GM19351 (cell line): ENCODE data around the gene RPS6KA3.
A peak's percentile ranks its signal among the peaks of the same experiment; 100 is the strongest.

Experiments
- ATAC-seq: cut with Tn5 transposase; IDR thresholded peaks from one replicate; pipeline ENCODE4 v1.9.1; 2021; ENCODE audit warnings: mild to moderate bottlenecking, moderate library complexity; ENCODE audit not compliant: unreplicated experiment

The RPS6KA3 gene

DNA sequence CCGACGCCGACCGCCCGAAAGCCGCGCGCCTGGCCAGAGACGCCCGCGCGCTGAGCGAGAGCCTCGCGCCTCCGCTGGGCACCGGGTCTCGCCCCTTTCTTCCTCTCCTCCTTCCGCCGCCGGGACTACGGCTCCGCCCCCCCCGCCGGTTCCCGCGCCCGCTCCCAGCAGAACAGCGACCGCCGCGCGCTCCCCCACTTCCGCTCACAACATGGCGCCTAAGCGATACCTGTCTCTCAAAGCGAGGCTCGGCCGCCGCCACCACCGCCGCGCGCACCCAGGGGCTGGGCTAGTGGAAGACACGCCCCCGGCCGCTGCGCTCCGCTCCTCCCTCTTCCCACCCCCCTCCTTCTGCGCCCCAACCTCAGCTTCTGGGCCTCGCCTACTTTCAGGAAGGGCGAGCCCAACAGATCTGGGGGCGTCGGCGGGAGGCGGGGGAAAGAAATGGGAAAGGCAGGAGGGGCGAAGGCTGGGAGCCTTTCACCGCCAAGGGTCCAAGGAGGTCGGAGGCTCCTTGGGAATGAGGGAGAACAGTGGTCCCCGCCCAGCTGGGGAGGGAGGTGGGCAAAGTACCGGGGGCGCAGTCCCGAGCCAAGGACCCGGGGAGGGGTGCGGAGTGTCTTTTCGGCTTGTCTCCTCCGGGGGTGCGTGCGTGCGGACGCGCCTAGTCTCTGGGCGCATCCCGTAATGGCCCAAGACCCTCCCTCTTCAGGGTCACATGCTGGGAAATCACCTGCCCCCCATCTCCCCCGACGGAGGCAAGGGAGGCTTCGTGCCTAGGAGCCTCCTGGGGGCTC lies at the start of gene RPS6KA3:
TSS of gene RPS6KA3 (minus strand) at position 100 of the 797 bp plus-strand sequence. CDS start 277 bp downstream, outside the sequence.
- ATAC-seq = peak; percentile 77

DNA sequence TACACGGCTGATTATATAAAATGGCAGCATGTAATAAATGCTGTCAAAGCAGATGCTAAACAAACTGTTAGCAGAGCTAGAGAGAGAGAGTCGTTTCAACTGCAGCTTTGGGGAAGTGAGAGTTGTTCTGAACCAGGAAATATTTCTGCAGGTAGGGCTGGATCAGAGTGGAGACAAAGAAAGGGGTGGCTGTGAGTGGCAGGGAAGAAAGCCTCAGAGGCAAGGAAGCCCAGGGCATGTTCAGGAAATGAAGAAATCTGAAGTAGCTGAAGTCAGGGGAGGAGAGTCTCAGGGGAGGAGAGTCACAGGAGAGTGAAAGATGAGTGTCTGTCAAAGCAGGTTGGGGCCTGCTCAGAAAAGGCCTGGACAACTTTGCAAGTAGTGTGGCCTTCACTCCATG lies 48.4 kb upstream of the RPS6KA3 start:
- ATAC-seq = peak; percentile 81

DNA sequence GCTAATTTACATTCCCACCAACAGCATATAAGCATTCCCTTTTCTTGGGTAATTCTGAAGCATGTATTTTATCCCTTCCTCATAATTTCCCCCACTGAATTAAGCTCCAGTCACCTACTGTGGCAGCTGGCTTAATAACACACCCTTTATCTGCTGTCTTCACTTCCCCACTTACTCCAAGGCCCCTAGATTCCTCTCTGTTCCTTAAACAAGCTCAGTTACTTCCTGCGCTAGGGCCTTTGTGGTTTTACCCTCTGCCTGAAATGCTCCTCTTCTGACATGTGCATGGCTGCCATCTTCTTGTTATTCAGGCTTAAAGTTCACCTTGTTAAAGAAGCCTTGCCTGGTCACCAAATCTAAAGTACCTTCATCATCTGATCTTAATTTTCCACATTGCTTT lies 47.2 kb upstream of the RPS6KA3 start:
- ATAC-seq = no peak

DNA sequence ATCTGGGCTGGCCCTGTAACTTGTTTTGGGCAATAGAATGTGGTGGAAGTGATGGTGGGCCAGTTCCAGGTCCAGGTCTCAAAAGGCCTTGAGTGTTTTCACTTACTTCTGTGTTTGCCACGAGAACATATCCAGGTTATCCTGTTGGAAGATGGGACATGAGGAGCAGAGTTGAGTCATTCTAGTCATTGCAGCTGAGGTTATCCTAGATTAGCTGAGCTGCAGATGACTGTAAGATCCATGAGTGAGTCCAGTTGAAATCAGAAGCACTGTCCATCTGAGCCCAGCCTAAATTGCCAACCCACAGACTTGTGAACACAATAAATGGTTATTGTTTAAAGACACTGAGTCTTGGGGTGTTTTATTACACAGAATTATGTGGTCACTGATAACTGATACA lies 45.3 kb upstream of the RPS6KA3 start:
- ATAC-seq = no peak

DNA sequence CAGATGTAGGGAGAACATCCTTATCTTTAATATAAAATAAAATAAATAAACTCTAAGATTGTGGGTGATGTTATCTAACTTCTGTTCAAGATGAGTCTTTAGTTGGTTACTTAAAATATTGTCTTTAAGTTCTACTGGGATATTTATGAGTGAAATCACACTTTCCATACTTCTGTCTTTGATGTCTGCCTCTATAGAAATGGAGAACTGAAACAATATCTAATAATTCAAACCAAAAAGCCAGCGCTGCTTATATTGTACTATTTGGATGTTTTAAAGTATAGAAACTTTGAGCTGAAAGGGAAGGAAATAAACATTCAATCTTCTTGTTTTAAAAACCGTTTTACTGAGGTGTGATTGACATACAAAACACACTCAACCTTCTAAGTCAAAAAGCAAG lies 44.8 kb upstream of the RPS6KA3 start:
- ATAC-seq = peak; percentile 61

DNA sequence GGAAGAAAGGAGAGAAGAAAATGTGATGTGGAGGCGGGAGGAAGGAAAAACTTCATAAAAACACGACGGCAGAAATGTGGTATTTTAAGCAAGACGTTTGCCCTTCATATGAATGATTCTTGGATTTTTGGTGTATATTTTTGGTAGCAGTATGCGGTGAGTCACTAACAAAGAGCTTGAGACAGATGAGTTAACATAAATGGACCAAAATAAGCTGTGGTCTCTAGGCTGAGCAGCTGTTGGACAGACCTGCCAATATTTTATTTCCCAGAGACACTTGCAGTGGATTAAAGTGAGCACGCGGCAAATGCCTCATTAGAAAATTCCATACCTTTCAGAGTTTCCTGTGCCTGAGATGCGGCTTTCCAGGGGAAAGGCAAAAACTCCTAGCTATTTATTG lies 43.1 kb upstream of the RPS6KA3 start:
- ATAC-seq = no peak

DNA sequence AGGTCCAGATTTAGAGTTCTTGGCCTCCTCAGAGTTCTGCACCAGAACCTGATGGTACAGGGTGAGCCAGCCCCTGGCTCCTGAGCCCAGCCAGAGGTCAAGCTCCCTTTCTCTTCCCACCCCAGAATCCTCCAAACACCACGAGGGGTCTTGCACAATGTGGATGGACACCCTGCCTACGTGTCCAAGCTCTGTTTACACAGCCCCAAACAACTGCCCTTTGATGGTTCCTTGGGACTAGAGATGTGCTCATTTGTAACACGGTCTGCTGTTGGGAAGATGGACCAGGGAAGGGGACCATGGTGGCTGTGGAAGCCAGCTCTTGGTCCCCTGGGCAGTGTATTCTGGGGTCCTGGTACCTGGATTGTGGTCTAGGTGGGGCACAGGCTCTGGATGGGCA lies 40.0 kb upstream of the RPS6KA3 start:
- no peak for ATAC-seq

DNA sequence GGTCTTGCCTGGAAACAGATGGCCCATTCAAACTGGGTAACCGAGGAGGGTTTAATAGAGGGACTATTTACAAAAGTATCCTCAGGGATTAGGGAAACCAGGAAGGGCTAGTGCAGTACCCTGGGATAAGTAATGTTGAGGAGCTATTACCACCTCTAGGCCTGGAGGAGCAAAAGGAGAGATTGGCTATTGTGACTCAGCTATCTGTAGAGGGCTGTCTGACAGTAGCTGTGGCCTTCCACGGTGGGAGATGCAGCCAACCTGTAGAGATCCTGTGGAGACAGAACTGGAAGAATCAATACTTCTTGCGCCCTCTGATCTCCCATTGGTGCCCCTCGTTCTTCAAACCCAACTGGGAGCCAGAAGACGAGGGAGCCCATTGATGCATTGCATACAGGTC lies 34.1 kb upstream of the RPS6KA3 start:
- ATAC-seq = no peak

DNA sequence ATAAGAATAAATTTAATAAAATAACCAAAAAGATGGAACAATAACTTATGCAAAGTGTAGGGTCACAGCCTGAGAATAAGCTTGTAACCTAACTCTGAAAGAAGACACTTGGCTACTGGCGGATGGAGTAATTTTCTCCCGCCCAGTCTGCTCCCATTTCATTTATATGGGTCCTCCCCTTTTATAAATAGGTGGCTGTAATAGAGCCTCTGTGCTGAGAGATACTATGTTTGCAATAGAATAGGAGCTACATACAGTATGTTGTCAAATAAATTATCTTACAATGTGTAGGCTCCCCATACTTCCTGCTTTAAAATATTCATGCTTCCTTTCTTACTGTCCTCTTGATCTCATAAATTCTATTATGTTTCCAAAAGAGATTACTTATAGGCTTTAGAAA lies 28.2 kb upstream of the RPS6KA3 start:
- ATAC-seq = no peak

DNA sequence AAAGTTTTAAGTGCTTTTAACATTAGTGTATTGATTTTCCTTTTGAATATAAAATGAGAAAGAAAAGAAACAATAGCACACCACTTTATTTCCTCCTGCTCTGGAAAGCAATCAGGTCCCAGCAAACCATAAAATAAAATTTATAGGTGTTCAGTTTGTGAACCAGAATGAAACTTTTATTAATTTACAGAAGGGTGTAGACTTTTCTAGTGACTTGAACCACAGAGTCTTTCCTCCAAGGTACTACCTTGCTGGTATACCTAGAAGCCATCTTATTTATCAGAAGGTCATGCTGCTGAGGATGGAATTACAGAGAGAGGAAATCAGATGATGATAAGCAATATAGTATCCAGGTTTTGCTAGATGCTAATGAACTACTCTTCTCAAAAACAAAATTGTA lies 27.6 kb upstream of the RPS6KA3 start:
- ATAC-seq = no peak

DNA sequence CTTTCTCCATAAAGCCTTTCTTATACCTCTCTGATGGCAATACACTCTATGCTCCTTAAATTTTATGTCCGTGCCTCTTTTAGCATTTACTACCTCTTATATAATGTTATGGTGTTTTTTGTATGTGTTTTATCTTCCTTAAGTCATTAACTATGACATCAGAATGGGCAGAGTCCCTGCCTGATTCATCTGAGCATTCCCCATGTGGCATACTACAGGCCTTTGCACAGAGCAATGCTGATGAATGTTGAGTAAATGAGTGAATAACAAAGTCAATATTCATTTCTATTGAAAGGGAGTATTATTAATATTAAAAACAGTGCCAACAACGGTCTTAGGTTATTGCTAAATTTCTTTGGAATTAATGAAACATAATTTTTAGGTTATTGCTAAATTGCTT lies 18.8 kb upstream of the RPS6KA3 start:
- no peak for ATAC-seq

DNA sequence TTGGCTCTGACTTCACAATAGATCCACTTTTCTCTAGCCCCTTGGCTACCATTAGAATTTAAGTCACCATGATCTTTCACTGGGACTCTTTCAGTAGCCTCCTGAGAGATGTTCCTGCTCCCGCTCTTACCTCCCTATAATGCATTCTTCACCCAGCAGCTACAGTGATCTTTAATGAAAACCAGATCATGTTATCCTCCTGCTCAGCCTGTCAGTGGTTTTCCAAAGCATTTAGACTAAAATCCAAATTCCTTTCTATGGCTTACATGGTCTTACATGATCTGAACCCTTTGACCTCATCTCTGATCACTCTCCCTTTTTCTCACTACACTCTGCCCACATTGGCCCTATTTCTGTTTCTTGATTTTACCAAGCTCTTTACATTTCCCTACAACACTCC lies 18.3 kb upstream of the RPS6KA3 start:
- ATAC-seq = no peak

DNA sequence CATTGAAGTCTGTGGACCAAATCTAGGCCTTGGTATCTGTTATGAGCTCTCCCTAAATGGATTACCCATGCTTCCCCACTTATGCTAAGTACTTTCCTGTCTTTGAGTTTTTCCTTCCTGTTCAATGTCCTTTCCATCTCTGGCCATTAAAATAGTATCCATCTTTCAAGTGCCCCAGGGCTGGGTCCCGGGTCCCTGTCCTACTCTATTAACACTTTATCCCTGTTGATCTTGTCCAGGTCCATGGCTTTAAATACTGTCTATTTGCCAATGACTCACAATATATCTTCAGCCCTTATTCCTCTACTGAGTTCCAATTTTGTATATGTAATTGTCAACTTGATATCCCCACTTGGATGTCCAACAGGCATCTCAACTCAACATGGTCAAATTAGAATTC lies 17.7 kb upstream of the RPS6KA3 start:
- ATAC-seq = no peak

DNA sequence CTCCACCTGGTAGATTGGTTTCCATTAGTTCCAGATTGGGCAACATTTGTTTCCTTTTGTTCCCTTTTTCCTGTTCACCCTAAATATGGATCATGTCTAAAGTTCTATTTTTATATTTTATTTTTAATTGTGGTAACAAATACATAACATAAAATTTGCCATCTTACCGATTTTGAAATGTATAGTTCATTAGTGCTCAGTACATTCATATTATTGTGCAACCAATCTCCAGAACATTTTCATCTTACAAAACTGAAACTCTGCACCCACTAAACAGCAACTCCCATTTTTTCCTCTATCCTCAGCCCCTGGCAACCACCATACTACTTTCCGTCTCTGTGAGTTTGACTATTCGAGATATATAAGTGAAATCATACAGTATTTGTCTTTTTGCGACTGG lies 14.2 kb upstream of the RPS6KA3 start:
- no peak for ATAC-seq

DNA sequence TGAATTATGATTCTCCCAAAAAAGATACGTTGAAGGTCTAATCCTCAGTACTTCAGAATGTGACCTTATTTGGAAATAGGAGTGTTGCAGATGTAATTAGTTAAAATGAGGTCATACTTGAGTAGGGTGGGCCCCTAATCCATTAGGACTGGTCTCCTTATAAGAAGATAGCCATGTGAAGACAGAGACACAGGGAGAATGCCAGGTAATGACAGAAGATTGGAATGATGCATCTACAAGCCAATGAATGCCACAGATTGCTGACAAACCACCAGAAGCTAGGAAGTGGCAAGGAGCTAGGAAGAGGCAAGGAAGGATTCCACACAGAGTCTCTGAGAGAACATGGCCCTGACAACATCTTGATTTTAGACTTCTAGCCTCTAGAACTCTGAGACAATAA lies 7.4 kb upstream of the RPS6KA3 start:
- ATAC-seq = no peak

DNA sequence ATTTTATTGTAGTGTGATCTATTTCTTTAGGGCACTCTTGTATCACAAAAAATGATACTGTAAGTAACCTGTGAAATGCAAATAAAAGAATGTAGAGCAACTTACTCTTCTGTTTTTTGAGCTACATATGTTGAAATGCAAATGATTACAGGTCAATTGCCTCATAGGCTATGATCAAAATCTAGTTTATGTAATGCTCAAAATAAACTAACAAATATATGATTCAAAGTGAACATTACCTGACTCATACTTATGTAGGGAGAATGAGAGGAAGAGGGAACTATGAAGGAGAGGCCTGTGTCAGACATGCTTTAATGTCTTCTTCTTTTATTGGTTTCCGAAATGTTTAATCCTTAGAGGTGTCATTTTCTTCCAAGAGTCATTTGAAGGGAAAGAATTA lies 5.0 kb upstream of the RPS6KA3 start:
- no peak for ATAC-seq

DNA sequence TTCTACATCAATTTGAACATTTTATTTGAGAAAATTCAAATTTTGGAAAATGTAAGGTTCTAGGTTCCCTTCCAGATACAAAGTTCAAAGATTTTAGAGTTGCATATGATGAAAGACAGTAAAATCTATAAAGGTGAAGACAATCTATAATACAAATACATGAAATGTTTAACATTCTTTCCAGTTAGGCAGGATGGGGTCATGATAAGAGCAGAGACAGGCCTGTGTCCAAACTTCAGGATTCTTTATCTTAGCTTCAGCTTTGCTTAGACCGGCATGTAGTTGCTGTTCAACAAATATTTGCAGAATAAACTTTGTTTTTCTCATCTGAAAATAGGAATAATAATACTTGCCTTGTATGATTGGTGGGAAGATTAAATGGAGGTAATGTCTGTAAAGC lies 4.5 kb upstream of the RPS6KA3 start:
- no peak for ATAC-seq

DNA sequence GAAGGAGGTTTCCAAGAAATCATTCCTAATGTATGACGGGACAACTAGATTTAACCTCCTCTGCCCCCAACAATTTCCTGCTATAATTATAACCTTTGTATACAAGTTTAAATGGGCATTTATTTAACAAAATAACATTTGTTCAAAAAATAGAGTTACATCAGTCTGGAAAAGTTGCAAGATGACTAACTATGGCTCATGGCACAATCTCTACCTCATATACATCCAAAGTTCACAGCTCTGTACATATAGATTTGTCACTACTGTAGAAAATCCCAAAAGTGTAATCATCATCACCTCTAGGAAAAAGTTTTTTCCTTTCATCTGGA lies 3.8 kb upstream of the RPS6KA3 start:
- ATAC-seq = no peak

DNA sequence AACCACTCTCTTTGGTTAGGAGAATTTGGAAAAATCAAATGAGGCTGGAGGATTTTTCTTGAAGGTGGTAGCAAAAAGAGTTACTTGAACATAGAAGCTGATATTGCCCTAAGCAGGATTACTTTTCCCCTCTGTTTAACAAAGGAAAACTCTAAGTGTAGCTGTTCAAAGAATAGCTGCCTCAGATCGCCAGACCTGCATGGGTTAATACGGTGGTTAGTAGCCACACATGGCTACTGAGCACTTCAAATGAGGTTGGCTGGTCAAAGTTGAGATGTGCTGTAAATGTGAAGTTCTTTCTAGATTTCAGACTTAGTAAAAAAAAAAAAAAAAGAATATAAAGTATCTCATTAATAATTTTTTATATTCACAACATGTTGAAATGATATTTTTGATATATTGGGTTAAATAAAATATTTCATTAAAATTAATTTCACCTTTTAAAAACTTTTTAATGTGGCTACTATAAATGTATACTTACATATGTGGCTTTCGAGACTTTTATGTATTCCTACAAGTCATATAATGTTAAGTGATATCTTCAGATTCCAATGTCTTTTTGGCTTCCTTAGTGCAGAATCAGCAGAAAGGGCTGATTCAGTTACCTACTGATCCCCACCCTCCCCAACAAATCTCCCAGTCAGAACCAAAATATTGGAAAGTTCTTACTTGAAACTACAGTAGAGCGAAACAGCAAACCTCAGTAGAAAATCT lies 3.3 kb upstream of the RPS6KA3 start:
- no peak for ATAC-seq

DNA sequence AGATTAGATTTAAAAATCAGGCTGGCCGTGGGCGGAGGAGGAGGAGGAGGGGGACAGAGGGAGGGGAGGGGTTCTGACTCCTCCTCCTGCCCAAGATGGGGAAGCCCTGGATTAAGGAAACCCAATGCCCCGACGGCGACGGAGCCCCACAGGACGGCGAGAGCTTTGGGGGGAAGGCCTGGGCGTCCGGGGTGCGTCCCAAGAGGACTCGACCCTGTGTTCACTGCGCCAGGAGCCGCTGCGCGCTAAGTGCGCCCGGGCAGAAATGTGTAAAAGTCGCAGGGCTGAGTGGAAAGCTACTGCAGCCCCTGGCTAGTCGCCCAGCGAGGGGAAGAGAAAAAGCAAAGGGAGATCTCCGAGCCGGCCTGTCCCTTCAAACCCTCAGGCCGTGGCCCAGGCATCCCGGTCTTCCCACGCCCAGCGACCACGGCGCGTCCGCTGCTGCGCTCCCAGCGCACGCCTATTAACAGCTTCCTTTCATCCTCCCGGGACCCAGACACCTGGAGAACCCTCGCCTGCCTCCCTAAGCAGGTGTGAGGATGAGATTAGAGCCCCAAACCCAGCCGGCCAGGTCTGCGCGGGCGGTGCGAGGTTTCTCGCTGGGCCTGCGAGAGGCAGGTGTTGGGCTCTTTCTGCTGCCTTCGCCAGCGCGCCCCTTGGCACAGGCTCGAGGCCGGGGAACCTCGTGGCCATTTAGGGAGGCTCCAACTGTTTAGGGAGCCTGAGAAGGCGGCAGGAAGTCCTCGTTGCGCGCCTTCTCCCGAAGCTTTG lies 1.4 kb upstream of the RPS6KA3 start:
- ATAC-seq = no peak

DNA sequence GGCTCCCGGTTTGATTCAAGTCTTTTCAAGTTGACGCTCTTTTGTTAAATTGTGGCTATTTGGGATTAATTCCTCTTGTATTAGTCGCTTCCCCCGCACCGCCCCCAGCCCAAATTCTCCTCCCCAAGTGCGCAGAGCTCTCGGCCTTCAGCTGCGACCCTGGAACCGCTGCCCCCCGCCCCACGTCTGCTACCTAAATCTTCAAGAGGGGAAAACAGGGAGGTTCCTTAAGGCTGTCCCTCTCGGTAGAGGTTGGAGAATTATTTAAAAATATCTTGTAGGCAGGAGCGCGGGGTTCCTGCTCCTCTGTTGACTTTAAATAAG lies 860 bp upstream of the RPS6KA3 start:
- ATAC-seq = no peak
